Stimulated activated naive CD8-positive, alpha-beta T cell treated with anti-CD3 and anti-CD28 coated beads, Interleukin-15, Interleukin-2, amounts not matched to agents 100 ng/mL and 50 ng/mL, for 24 hours (primary cell): Measurements from ENCODE around the gene SEMA3F.

ENCODE experiments used
- H3K27ac Mint-ChIP-seq: one replicate; pipeline ENCODE4 v1.8.0; 2021; ENCODE audit warnings: mild to moderate bottlenecking, mixed read lengths
- H3K27me3 Mint-ChIP-seq: one replicate; pipeline ENCODE4 v1.8.0; 2021; ENCODE audit warnings: mixed read lengths
- H3K36me3 Mint-ChIP-seq: one replicate; pipeline ENCODE4 v1.8.0; 2021; ENCODE audit warnings: low read depth, mixed read lengths
- H3K4me1 Mint-ChIP-seq: one replicate; pipeline ENCODE4 v1.8.0; 2021; ENCODE audit warnings: low read depth, mixed read lengths
- H3K4me3 Mint-ChIP-seq: one replicate; pipeline ENCODE4 v1.8.0; 2021; ENCODE audit warnings: mild to moderate bottlenecking, mixed read lengths
- H3K9me3 Mint-ChIP-seq: one replicate; pipeline ENCODE4 v1.8.0; 2021; ENCODE audit warnings: mixed read lengths

The SEMA3F gene

DNA sequence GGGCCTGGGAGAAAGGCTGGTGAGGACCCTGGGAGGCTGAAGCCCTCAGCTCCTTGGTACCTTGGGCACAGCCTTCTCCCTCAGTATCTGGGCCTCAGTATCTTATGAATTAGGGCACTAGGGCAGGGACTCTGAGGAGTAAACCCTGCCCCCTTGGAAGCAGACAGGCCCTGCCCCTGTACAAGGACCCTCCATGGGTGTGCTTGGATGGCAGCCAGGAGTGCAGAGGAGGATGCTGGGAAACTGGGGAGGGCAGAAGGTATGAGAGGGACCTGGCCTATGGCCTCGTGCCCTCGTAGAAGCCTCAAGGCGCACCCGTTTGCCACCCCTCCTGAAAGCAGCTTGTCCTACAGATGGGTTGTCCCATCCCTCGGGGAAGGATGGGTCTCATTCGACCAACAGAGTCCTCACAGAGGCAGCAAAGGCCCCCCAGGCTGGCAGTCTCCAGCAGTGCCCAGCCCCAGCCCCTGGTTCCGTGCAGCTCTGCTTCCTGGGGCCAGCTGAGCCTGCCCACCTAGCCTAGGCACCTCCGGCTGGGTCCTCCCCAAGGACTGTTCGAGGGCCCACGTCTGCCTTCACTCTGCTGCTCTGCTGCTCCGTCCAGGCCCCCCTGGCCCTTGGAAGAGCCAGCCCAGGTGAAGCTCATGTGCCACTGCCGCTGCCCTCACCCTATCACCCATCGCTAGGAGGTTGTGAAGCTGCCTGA, 15.3 kb upstream of the SEMA3F start:
- no peaks in the 10 kb centered on the region for H3K27me3 Mint-ChIP-seq
- no peak overlapping the region for H3K27ac Mint-ChIP-seq
- no peaks in the 10 kb centered on the region for H3K9me3 Mint-ChIP-seq
- no peaks in the 10 kb centered on the region for H3K36me3 Mint-ChIP-seq
- no peak overlapping the region for H3K4me3 Mint-ChIP-seq
- peaks cover 10% of the 10 kb centered on the region for H3K4me1 Mint-ChIP-seq

DNA sequence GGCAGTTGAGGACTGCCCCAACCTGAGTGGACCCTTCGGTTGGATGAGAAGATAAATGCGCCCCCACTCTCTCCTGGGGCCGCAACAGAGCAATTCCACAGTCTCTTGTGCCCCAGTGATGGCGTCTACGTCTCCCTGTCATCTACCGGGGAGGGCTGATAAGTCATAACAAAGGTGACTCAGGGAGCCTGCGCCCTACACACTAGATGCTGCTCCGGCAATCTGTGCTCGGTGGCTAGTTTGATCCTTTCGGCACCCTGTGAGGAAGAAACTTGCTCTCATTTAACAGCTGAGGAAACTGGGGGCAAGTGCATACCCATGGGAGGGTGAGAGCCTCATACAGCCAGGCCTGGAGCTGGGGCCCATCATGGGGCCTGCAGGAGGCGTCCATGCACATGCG, 14.1 kb upstream of the SEMA3F start:
- Mint-ChIP-seq H3K9me3 (no peaks in the 10 kb centered on the region), H3K4me3 (no peak overlapping the region), H3K36me3 (no peaks in the 10 kb centered on the region), H3K27ac (no peak overlapping the region), H3K4me1 (peaks cover 10% of the 10 kb centered on the region), H3K27me3 (no peaks in the 10 kb centered on the region)

DNA sequence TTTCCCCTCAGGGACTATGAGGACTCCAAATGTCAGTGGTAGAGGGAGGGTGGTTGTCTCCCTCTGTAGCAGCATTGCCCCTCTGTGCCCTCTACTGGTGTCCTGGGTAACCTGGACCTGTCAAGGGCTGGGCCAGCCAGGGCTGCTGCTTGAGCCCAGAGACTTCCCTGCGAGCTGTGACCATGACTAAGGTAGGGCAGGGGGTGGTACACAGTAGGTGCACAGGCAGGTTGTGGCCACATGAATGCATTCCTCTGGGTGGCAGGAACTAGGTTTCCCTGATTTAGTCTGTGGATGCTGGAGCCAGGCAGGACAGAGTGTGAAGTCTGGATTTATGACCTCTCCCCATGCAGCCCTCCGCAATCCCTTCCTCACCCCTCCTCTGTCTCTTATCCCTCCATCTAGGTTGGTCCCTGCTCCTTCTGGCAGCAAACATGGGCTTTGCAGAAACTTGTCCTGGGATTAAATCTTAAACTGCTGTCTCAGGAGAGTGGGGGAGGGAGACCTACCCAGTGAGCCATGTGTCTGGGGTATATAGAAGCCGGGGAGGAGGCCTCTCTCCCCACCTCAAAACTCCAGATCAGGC, 8.7 kb upstream of the SEMA3F start:
- H3K27me3 Mint-ChIP-seq, result no peaks in the 10 kb centered on the region
- no peak overlapping the region for H3K27ac Mint-ChIP-seq
- H3K4me3 Mint-ChIP-seq, result no peak overlapping the region
- no peaks in the 10 kb centered on the region for H3K36me3 Mint-ChIP-seq
- H3K4me1 Mint-ChIP-seq, result no peaks in the 10 kb centered on the region
- H3K9me3 Mint-ChIP-seq, result no peaks in the 10 kb centered on the region

DNA sequence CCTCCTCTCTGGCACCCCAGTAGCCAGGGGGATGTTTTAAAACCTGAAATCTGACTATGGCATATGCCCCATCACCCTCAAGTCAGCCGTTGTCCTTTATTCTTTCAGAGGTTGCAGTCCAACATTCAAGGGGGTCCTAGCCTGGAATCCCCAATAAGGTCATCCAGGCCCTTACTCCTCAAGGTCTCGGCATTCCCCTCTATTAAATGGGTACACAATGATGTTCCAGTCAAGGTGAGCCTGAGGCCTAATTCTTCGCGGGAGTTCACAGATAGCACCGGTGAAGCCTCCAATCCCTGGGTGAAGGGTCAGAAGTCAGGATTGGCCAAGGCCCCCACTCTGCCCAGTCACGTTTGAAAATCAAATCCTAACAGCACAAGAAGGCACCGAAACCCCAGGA, 8.1 kb upstream of the SEMA3F start:
- Mint-ChIP-seq H3K36me3 (no peaks in the 10 kb centered on the region), H3K9me3 (no peaks in the 10 kb centered on the region), H3K4me1 (no peaks in the 10 kb centered on the region), H3K4me3 (no peak overlapping the region), H3K27ac (no peak overlapping the region), H3K27me3 (no peaks in the 10 kb centered on the region)

DNA sequence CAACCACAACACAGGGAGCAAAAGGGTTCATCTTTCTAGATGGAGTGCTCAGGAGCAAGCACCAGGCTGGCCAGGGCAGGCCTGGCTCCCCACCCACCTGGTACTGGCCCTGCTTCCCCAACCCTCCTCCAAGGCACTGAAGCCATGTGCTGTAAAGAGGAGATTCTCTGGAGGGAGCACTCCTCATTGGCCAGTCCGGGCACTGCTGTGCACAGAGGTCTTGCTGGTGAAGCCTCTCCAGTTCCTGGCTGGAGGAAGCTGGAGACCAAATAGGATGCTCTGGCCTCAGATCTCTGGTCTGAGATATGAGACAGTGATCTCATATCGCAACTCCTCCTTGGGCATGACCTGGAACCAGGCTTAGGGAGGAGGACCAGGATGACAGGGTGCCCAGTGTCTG, 7.7 kb upstream of the SEMA3F start:
- no peak overlapping the region for H3K27ac Mint-ChIP-seq
- no peak overlapping the region for H3K4me3 Mint-ChIP-seq
- H3K36me3 Mint-ChIP-seq, result no peaks in the 10 kb centered on the region
- H3K27me3 Mint-ChIP-seq, result no peaks in the 10 kb centered on the region
- no peaks in the 10 kb centered on the region for H3K9me3 Mint-ChIP-seq
- H3K4me1 Mint-ChIP-seq, result no peaks in the 10 kb centered on the region

DNA sequence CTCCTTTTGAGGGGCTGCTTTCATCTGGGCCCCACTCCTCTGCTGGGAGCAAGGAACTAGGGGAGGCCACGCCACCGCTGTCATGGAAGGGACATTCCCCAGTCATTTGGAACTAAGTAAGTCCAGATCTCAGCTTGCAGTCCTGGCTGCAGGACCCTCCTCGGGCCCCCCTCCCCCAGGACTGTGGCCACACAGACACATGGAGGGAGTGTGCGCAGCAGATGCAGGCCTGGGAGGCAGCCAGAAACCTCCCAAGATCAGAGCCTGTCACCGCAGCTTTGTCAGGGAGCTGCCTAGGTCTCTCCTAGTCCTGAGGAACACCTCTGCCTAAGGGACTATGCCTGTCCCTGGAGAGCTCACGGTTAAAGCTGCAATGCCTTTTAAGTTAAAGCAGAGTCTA, 7.3 kb upstream of the SEMA3F start:
- Mint-ChIP-seq H3K27me3 (no peaks in the 10 kb centered on the region), H3K4me3 (no peak overlapping the region), H3K36me3 (no peaks in the 10 kb centered on the region), H3K9me3 (no peaks in the 10 kb centered on the region), H3K27ac (no peak overlapping the region), H3K4me1 (no peaks in the 10 kb centered on the region)

DNA sequence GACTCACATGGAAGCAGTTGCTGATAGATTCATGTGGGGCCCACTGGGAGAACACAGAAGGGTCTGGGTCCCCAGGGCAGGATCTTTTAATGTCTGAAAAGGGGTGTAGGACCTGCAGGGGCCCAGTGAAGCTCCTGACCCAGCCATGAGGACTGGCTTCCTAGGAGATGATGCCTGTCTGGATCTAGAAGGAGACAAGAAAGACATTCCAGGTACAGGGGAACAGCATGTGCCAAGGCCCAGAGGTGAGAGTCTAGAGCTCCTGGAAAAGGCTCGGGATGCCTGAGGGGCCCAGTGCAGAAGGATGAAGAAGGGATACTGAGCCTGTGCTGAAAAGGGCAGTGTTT, 4.7 kb upstream of the SEMA3F start:
- H3K9me3 Mint-ChIP-seq, result no peaks in the 10 kb centered on the region
- peaks cover 14% of the 10 kb centered on the region for H3K27me3 Mint-ChIP-seq
- H3K4me1 Mint-ChIP-seq, result peaks cover 7% of the 10 kb centered on the region
- no peak overlapping the region for H3K4me3 Mint-ChIP-seq
- no peak overlapping the region for H3K27ac Mint-ChIP-seq
- no peaks in the 10 kb centered on the region for H3K36me3 Mint-ChIP-seq

DNA sequence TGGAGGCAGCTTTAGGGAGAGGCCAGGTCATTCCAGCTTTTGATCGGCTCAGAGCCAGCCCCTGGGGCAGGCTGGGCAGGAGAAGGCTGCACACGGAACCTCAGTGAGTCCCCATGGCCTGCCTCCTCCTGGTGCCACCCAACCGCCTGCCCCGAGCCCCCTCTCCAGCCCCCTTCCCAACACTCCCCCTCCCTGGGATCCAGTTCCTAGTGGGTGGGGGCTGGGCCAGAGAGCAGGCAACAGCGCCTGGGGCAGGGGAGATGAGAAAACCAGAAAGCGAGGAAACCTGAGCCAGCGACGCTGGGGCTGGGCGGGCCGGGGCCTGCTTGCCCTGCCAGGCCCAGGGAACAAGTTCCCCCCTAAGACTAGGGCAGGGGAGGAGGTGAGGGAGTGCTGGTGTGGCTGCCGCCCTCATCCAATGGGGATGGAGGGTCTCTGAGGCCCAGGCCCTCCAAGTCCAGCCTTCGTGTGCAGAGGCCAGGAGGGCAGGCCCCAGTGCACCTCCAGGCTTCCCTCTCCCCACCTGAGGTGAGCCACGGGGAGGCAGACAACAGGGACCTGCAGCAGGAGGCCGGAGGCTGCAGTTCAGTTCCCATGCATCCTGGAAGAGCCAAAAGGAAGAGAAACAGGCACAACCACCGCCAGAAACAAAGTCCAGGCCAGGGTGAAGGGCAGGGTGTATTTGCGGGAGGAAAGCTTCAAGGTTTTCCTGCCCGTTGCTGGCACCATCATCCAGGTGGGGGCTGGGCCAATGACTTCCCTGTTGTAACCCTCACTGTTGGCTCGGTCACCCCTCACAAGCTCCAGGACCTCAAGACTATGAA, 4.0 kb upstream of the SEMA3F start:
- Mint-ChIP-seq H3K4me3 (no peak overlapping the region), H3K27ac (no peak overlapping the region), H3K4me1 (peaks cover 11% of the 10 kb centered on the region), H3K36me3 (no peaks in the 10 kb centered on the region), H3K9me3 (no peaks in the 10 kb centered on the region), H3K27me3 (peaks cover 20% of the 10 kb centered on the region)

DNA sequence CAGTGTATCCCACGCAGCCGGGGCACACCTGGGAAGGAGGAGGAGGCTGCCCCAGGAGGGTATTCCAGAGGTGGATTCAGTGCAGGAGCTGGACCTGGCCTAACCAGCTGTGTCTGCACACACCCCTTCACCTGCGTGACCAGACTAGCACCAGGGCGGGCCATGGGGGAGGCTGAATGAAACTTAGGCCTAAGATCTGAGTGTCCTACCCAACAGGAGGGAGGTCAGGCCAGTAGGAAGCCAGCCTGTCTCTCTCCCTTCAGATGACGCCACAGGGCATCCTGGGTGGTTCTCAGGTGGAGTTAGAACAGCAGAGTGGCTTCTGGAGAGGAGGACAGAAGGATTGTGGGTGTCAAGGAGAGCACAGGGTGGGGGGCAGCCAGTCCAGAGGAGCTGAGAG, 3.4 kb upstream of the SEMA3F start:
- H3K36me3 Mint-ChIP-seq, result no peaks in the 10 kb centered on the region
- no peak overlapping the region for H3K4me3 Mint-ChIP-seq
- H3K9me3 Mint-ChIP-seq, result no peaks in the 10 kb centered on the region
- H3K27ac Mint-ChIP-seq, result no peak overlapping the region
- H3K4me1 Mint-ChIP-seq, result peaks cover 11% of the 10 kb centered on the region
- peaks cover 25% of the 10 kb centered on the region for H3K27me3 Mint-ChIP-seq

DNA sequence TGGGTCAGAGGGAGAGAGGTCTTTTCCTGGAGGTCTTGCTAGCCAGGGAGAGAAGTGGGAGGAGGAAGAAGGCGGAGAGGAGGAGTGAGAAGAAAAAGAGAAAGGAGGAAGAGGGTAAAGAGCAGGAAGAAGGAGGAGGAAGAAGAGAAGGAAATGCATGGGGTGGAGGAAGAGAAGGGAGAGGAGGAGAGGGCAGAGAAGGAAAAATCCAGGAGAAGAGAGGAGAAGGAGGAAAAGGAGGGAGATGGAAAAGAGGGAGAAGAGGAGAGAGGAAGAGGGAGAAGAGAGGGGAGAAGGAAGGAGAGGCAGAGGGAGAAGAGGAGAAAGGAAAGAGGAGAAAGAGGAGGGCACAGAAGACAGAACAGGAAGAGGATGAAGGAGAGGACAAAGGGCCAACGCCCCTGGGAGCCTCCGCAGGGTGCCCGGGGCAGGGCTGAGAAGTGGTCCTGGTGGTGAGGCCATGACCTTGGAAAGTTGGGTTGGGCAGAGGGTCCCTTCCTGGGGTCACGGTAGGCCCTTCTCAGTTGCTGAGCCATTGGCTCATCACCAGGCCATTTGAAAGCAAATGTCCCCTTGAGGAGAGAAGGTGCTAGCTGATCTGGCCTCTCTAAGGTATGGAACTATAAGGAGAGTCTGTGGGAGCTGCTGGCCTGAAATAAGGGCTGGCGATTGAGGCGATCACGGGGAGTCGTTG, 1.2 kb upstream of the SEMA3F start:
- Mint-ChIP-seq H3K27me3 (peaks cover 36% of the 10 kb centered on the region), H3K27ac (no peak overlapping the region), H3K9me3 (no peaks in the 10 kb centered on the region), H3K4me3 (peak overlapping the region; percentile 57), H3K4me1 (peaks cover 11% of the 10 kb centered on the region), H3K36me3 (no peaks in the 10 kb centered on the region)

DNA sequence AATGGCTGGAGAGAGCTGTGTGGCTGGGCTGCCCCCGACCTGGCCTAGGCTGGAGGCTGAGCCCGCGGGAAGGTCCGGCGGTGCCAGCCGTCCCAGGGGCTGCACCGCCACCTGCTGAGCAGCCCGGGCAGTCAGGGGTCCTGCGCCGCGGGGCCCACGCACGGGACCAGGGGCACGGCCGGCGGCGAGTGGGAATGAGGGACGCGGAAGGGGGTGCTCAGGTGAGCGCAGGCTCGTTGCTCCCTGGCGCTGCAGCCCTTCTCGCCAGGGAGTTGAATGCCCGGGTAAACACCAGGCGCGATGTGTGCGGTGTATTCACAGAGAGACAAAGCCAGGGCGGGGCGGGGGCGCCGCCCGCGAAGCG, 666 bp upstream of the SEMA3F start:
- no peak overlapping the region for H3K27ac Mint-ChIP-seq
- peak overlapping the region; percentile 57 for H3K4me3 Mint-ChIP-seq
- H3K36me3 Mint-ChIP-seq, result no peaks in the 10 kb centered on the region
- no peaks in the 10 kb centered on the region for H3K9me3 Mint-ChIP-seq
- H3K27me3 Mint-ChIP-seq, result peaks cover 37% of the 10 kb centered on the region
- H3K4me1 Mint-ChIP-seq, result peaks cover 11% of the 10 kb centered on the region

DNA sequence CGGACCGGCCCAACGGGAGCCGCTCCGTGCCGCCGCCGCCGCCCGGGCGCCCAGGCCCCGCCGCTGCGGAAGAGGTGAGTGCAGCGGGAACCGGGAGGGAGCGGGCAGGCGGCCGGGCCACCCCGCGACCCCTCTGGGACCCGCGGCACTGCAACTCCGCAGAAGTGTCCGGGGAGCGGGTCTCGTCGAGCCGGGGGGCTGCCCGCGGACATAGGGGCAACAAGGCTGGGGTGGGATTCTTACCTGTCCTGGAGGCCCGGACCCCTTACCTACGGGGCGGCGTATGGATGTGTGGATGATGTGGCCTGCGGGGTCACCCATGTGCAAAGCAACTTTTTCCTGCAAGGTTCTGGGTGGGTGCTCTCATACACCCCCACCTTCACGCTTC, 361 bp downstream of the SEMA3F start:
- Mint-ChIP-seq H3K36me3 (no peaks in the 10 kb centered on the region), H3K4me3 (peak overlapping the region; percentile 65), H3K27me3 (peaks cover 37% of the 10 kb centered on the region), H3K4me1 (peaks cover 11% of the 10 kb centered on the region), H3K27ac (no peak overlapping the region), H3K9me3 (no peaks in the 10 kb centered on the region)

DNA sequence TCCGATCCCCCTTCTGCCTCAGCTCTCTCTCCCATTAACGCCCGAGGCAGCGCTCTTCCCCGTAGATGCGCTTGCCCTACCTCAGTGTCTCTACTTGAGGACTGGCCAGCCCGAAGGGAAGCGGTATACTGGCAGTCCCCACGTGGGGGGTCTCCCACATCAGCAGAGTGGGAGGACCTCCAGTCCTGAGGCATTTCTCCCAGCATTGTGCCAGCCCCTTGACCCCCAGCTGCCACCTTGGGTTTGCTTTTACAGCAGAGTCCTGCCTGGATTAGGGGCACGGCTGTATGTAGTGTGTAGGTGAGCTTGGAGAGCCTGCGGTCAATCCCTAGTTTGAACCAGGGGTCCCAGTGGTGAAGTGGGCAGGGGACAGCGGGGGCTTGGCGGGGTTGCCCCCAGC, 767 bp downstream of the SEMA3F start:
- H3K9me3 Mint-ChIP-seq, result no peaks in the 10 kb centered on the region
- H3K4me3 Mint-ChIP-seq, result peak overlapping the region; percentile 65
- peaks cover 37% of the 10 kb centered on the region for H3K27me3 Mint-ChIP-seq
- no peak overlapping the region for H3K27ac Mint-ChIP-seq
- no peaks in the 10 kb centered on the region for H3K36me3 Mint-ChIP-seq
- peaks cover 11% of the 10 kb centered on the region for H3K4me1 Mint-ChIP-seq

DNA sequence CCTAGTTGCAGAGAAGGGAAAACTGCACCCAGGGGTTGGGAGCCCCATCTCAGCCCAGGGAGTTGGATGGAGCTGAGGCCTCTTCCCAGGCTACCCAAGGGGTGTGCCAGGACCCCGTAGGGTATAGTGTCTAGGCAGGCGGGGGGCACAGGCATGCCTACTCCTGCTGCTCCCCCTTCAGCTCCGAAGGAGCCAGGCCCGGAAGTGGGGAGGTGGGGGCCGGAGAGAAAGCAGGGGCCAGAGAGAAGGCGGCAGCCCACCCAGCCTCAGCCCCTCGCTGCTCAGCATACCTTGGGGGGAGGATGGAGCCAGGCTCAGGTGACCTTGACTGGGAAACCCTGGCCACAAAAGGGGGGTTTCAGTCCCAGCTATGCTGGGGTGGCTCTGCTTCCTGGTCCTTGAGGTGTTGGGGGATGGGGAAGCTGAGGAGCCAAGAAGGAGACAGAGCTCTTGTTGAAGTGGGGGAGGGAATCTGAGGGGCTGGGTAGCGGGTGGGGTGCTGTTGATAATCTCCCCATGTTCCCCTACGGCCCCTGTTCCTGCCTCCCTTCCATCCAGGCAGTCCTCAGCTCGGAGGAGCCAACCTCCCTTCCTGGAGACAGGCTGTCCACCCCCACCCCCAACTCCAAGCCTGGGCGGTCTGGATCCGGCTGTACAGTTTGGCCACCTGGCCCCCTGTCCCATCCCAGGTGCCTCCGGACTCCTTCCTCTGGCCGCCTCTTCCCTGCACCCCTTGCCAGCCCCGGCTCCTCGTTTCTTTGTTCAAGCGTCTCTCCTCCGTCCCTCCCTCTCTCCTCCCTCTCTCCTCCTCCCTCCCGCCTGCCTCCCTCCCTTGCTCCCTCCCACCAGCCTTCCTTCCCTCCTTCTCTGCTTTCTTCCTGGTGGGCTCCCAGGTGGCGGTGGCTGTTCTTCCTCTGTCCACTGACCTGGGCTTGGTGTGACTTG, 1.7 kb downstream of the SEMA3F start:
- Mint-ChIP-seq H3K9me3 (no peaks in the 10 kb centered on the region), H3K36me3 (no peaks in the 10 kb centered on the region), H3K27ac (no peak overlapping the region), H3K27me3 (peaks cover 37% of the 10 kb centered on the region), H3K4me3 (no peak overlapping the region), H3K4me1 (peaks cover 11% of the 10 kb centered on the region)
